Uterus (tissue), 4 donors: ENCODE results near the gene LRRC8B. TPM values are rescaled to one million over a fixed set of nuclear protein-coding genes. Genes with fewer than 3 reads are reported as not detected.

ENCODE experiments used
- DNase-seq, 2 donors: peaks; one replicate each; pipeline ENCODE4 v3.0.0-alpha.2; 2019 to 2020
- H3K27ac ChIP-seq, 2 donors: fragments of 200-600 bp; sonication (generic); 1 replicate in 1 of 2; 2 replicates in 1 of 2; pipeline ENCODE4 v1.5.1; 2016 to 2018
- H3K27me3 ChIP-seq, 2 donors: fragments of 200-600 bp; sonication (generic); one replicate each; pipeline ENCODE4 v1.5.1; 2018 to 2019; ENCODE audit warnings: control low read depth in 1 of 2
- H3K36me3 ChIP-seq, 2 donors: fragments of 200-600 bp; sonication (generic); one replicate each; pipeline ENCODE4 v1.5.1; 2019; ENCODE audit warnings: control low read depth in 1 of 2
- H3K4me1 ChIP-seq, 2 donors: fragments of 200-600 bp; sonication (generic); one replicate each; pipeline ENCODE4 v1.5.1; 2018 to 2019; ENCODE audit warnings: control low read depth in 1 of 2
- H3K4me3 ChIP-seq, 2 donors: fragments of 200-600 bp; sonication (generic); 1 replicate in 1 of 2; 2 replicates in 1 of 2; pipeline ENCODE4 v1.5.1; 2018 to 2019; ENCODE audit warnings: mild to moderate bottlenecking in 1 of 2
- H3K9me3 ChIP-seq, 2 donors: fragments of 200-600 bp; sonication (generic); one replicate each; pipeline ENCODE4 v1.5.1; 2019; ENCODE audit warnings: control low read depth in 1 of 2
- POLR2A ChIP-seq, 2 donors: fragments of 450-650 bp; IDR thresholded peaks; one replicate each; pipeline ENCODE4 v1.6.1; 2016; ENCODE audit warnings: antibody characterized with exemption in 2 of 2, mild to moderate bottlenecking in 1 of 2, moderate library complexity in 1 of 2
- intact Hi-C: fragments of 100-400 bp; cut with DNase I; formaldehyde crosslinking; loops from one replicate; pipeline ENCODE4 v1.15.1; 2023; ENCODE audit warnings: low total_unique reads
- total RNA-seq, 4 donors: library from RNA; depleted of rRNA in 3 of 4; stranded (reverse); fragments of >200 nt in 3 of 4; gene quantifications; one replicate each; pipeline versions ENCODE4 v1.1.0 to v1.2.4, GENCODE V29; 2014 to 2023
- TF ChIP-seq, protein P1 (sequence below), 4 experiments: fragments of 200-600 bp in 2 of 4; fragments of 450-650 bp in 2 of 4; sonication (generic) in 2 of 4; IDR thresholded peaks; one replicate each; pipeline ENCODE4 v1.5.1; 2016 to 2019; ENCODE audit warnings: antibody characterized with exemption in 4 of 4, mild to moderate bottlenecking in 2 of 4, moderate library complexity in 1 of 4
- donor health status: DM: yes; HTN: yes; CAD: no.

The LRRC8B gene
- total RNA-seq, 4 donors from 2014 or later: 1.0 to 9.8 (median 7.6) TPM

DNA sequence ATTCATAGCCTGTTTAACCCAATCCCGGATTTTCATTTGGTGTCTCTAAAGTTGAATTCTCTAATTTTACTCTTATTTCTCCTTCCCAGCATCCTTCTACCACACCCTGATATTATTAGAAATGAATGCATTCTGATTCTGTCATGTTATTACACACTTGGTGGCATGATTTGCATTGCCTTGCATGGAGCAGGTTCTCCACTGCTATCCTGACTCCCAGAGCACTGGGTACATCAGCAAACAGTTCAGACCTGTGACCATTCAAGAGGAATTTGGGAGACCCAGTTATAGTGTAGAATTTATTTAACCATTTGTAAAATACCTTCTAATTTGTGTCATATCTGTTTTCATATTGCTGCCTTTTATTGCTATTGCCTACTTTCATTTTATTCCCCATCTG, 2.6 kb downstream of the LRRC8B start:
- no peak overlapping the region for H3K4me3 ChIP-seq
- no peak for DNase-seq
- no peaks in the 10 kb centered on the region for H3K27me3 ChIP-seq
- peaks cover 0 to 5% of the 10 kb centered on the region in 2 donors for H3K4me1 ChIP-seq
- TF ChIP-seq POLR2A (IDR thresholded peaks at IDR 0.05): no peak
- TF ChIP-seq, protein P1, sequence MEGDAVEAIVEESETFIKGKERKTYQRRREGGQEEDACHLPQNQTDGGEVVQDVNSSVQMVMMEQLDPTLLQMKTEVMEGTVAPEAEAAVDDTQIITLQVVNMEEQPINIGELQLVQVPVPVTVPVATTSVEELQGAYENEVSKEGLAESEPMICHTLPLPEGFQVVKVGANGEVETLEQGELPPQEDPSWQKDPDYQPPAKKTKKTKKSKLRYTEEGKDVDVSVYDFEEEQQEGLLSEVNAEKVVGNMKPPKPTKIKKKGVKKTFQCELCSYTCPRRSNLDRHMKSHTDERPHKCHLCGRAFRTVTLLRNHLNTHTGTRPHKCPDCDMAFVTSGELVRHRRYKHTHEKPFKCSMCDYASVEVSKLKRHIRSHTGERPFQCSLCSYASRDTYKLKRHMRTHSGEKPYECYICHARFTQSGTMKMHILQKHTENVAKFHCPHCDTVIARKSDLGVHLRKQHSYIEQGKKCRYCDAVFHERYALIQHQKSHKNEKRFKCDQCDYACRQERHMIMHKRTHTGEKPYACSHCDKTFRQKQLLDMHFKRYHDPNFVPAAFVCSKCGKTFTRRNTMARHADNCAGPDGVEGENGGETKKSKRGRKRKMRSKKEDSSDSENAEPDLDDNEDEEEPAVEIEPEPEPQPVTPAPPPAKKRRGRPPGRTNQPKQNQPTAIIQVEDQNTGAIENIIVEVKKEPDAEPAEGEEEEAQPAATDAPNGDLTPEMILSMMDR (IDR thresholded peaks at IDR 0.05): no peak
- intact Hi-C loops: no loop called here
- H3K36me3 ChIP-seq: no peaks in the 10 kb centered on the region
- no peaks in the 10 kb centered on the region for H3K9me3 ChIP-seq
- no peak overlapping the region for H3K27ac ChIP-seq

- intact Hi-C loops: no loop called here
- H3K9me3 ChIP-seq: no peaks in the 10 kb centered on the region
- no peak overlapping the region for H3K4me3 ChIP-seq
- DNase-seq: no peak
- H3K27ac ChIP-seq: no peak overlapping the region
- H3K36me3 ChIP-seq: no peaks in the 10 kb centered on the region
- TF ChIP-seq POLR2A (IDR thresholded peaks at IDR 0.05): no peak
- TF ChIP-seq, protein P1 (IDR thresholded peaks at IDR 0.05): no peak
- peaks cover 0 to 5% of the 10 kb centered on the region in 2 donors for H3K4me1 ChIP-seq
- H3K27me3 ChIP-seq: no peaks in the 10 kb centered on the region
These were observed 3.2 kb downstream of the LRRC8B start for GRCh38 chr1:89527750-89528381.

DNA sequence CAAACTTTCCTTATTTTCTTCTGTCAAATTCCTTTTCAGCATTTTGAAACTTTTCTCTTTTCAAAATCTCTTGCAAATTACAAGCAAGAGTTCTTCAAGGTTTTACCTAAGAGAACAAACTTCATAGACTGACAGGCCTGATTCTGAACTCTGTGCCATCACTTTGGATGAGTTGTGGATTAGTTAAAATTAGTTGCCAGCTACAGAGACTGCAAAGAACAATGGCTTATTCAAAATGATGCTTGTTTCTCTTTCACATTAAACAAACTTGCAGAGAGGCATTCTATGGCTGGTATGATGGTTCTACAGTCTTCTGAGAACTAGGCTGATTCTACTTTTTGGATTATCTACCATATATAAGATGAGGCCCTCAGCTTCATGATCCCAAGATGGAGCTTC, 3.8 kb downstream of the LRRC8B start:
- intact Hi-C loops: no loop called here
- no peaks in the 10 kb centered on the region for H3K36me3 ChIP-seq
- no peaks in the 10 kb centered on the region for H3K27me3 ChIP-seq
- H3K9me3 ChIP-seq: no peaks in the 10 kb centered on the region
- peaks cover 0 to 5% of the 10 kb centered on the region in 2 donors for H3K4me1 ChIP-seq
- H3K4me3 ChIP-seq: no peak overlapping the region
- H3K27ac ChIP-seq: no peak overlapping the region
- TF ChIP-seq, protein P1 (IDR thresholded peaks at IDR 0.05): no peak
- TF ChIP-seq POLR2A (IDR thresholded peaks at IDR 0.05): no peak
- DNase-seq: no peak

- Histone ChIP-seq H3K27ac (no peak overlapping the region), H3K36me3 (no peaks in the 10 kb centered on the region), H3K4me1 (no peaks in the 10 kb centered on the region), H3K4me3 (no peak overlapping the region), H3K27me3 (no peaks in the 10 kb centered on the region), H3K9me3 (no peaks in the 10 kb centered on the region)
- intact Hi-C loops: no loop called here
- DNase-seq: no peak
- TF ChIP-seq, protein P1 (IDR thresholded peaks at IDR 0.05): no peak
- no peak for TF ChIP-seq POLR2A (IDR thresholded peaks at IDR 0.05)
These were observed 4.6 kb downstream of the LRRC8B start for GRCh38 chr1:89529196-89529595.

DNA sequence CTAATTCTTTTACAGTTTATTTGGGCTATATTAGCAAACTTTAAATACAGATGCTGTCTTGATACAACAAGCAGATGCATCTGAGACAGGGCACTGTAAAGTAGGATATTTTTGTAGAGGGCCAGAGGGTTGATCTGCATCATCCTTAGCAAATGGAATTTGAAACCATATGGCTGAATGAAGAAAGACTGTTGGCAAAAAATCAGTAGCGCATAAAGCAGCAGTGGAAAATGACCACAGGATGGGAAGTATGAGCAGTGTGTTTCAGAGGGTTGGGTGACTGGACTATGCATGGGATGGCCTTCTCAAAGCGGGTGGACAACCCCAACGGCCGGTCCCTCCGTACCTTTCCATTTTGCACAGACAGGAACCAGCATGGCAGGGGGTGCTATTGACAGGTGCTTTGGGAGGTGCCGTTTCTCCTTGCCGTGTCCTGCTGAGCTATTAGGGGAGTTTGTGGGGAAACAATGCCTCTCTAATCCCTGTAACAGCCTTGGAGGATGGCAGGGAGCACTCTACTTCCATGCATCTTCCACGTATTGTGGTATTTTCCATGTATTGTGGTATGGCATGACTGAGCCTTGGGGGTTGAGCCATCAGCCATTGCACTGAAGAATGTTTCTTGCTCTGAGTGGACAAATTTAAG, 5.9 kb downstream of the LRRC8B start:
- H3K4me1 ChIP-seq: no peaks in the 10 kb centered on the region
- intact Hi-C loops: no loop called here
- H3K4me3 ChIP-seq: no peak overlapping the region
- no peak for DNase-seq
- no peak overlapping the region for H3K27ac ChIP-seq
- TF ChIP-seq, protein P1 (IDR thresholded peaks at IDR 0.05): no peak
- TF ChIP-seq POLR2A (IDR thresholded peaks at IDR 0.05): no peak
- H3K27me3 ChIP-seq: no peaks in the 10 kb centered on the region
- no peaks in the 10 kb centered on the region for H3K9me3 ChIP-seq
- H3K36me3 ChIP-seq: no peaks in the 10 kb centered on the region
